ENCODE measurements around the gene FXYD1.
A peak's percentile ranks its signal among the peaks of the same experiment; 100 is the strongest.

The FXYD1 gene

GRCh38 chr19:35107545-35107944 lies 31.1 kb upstream of the FXYD1 start:
- no peak for DNase-seq (ENCODE audit: low spot score)

GRCh38 chr19:35108730-35109129 lies 29.9 kb upstream of the FXYD1 start:
- DNase-seq (ENCODE audit: low spot score) = no peak

GRCh38 chr19:35109395-35110112 lies 29.1 kb upstream of the FXYD1 start:
- DNase-seq (ENCODE audit: low spot score) = no peak

DNA sequence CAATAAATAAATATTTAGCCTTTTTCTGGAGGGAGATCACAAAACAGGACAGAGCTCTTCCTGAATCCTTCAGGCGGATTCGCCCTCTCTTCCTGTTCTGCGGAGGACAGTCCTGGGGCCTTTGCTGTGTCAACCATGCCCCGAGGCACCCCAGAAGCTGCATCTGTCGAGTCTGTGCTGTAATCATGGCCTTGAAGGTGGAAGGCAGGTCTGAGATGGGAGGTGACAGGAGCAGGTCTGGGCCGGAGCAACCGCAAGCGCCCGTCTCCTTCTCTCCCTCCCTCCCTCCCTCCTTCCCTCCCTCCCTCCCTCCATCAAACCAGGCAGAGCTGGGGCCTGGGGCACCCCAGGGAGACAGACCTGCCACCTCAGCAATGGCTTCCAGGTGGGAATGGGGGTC lies 27.6 kb upstream of the FXYD1 start:
- DNase-seq (ENCODE audit: low spot score) = no peak

GRCh38 chr19:35112995-35113688 lies 25.5 kb upstream of the FXYD1 start:
- DNase-seq (ENCODE audit: low spot score) = no peak

DNA sequence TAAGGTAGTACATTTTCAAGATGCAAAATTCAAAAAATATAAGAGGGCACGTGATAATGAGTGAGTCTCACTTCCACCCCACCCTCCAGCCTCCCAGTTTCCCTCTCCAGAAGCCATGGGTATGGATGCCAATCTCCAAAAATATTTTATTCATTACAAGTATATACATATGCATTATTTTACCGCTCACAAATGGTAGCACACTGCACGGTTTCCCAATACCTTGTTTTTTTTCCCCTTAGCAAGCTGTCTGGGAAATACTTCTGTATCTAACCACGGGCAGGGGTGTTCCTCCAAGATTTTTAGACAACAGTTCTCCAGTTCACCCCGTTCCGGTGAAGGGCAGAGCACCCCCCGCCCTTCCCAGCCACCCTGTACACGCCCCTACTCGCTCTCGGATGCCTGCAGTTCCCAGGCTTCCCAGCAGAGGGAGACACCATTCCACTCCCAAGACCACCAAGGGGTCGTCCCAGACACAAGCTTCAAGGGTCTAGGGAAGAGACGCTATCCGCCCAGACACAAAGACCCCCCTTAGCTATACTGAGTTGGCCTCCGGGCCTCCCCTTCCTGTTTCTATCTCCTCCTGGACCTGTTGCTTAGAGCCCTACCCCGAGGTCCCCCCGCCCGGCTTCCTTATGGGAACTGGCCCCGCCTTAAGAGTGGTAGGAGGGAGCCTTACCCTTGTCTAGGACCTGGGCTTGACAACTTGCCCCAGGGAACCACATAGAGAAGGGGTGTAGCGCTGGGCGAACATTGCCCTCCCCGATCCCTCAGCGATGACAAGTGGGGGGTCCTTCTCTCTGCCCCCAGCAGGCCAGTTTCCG lies 24.1 kb upstream of the FXYD1 start:
- DNase-seq (ENCODE audit: low spot score) = peak; percentile 85

GRCh38 chr19:35115177-35115951 lies 23.3 kb upstream of the FXYD1 start, which contains the start of gene FXYD3:
Gene FXYD3, plus strand, starts transcription at chr19:35115823. Its CDS starts 3,554 bp downstream, at chr19:35119377.
- DNase-seq (ENCODE audit: low spot score) = no peak

GRCh38 chr19:35116072-35116801 lies 22.4 kb upstream of the FXYD1 start:
- DNase-seq (ENCODE audit: low spot score) = no peak

GRCh38 chr19:35117116-35117515 lies 21.5 kb upstream of the FXYD1 start:
- DNase-seq (ENCODE audit: low spot score) = no peak

- DNase-seq (ENCODE audit: low spot score) = no peak
These were observed 20.8 kb upstream of the FXYD1 start for GRCh38 chr19:35117799-35118198.

DNA sequence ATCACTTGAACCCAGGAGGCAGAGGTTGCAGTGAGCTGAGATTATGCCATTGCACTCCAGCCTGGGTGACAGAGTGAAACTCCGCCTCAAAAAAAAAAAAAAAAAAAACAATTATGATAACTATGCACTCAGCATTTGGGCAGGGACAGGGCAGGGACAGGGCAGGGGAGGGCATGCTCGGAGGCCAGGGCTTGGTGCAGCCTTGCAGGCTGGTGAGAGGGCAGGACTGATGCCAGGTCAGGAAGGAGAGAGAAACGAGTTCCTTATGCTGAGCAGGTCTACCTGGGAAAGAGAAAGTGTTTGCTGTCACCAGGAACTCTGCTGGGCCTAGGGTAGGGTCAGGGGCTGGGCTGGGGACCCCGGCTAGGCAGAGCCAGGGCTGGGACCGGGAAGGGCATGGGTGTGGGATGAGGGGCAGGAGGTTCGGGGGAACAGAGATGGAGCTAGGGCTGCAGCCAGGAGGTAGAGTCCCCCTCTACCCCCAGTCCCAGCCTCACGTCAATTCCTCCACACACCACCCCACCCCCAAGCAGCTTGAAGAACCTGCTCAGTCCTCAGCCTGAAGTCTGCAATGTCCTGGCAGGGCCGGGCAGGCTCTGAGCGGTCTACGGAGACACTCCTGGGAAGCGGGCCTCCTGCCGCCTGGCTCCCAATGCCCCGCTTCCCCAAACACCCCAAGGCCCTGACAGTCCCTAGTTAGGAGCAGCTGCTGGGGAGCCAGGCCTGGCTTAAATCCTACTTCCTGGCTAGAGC lies 20.2 kb upstream of the FXYD1 start:
- DNase-seq (ENCODE audit: low spot score) = no peak

- no peak for DNase-seq (ENCODE audit: low spot score)
These were observed 19.5 kb upstream of the FXYD1 start for GRCh38 chr19:35119091-35119490.

DNA sequence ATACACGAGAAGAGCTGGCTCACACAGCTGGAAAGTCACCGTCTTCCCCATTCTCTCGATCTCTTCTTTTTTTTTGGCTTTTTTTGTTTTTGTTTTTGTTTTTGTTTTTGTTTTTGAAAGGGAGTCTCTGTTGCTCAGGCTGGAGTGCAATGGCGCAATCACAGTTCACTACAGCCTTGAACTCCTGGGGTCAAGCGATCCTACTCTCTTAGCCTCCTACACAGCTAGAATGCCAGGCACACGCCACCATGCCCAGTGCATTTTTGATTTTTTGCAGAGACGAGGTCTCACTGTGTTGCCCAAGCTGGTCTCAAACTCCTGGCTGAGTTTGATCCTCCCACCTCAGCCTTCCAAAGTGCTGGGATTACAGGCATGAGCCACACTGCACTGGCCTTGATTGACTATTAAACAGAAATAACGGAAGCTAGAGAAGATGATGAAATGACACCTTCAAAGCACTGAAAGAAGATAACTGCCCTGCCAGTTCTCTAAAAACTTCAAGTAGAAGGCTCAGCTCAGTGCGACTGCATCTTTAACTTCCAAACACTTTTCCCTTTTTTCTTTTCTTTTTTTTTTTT lies 19.0 kb upstream of the FXYD1 start:
- no peak for DNase-seq (ENCODE audit: low spot score)

DNA sequence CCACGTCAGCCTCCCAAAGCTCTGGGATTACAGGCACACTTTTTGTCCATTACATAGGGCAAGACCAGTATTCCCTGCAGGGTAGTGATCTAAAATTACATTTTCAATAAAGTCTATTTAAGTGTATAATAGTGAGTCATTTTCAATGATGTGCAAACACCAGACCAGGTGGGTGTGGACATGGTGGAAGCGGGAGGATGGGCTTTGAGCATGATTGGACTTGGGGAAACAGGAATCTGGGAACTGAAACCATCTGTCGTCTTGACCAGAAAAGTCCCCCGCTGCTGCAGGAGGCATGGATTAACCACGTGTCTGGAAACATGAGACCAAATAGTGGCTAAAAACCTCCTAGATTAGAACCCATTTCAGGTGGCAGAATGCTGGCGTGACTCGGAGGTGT lies 18.1 kb upstream of the FXYD1 start:
- no peak for DNase-seq (ENCODE audit: low spot score)

DNA sequence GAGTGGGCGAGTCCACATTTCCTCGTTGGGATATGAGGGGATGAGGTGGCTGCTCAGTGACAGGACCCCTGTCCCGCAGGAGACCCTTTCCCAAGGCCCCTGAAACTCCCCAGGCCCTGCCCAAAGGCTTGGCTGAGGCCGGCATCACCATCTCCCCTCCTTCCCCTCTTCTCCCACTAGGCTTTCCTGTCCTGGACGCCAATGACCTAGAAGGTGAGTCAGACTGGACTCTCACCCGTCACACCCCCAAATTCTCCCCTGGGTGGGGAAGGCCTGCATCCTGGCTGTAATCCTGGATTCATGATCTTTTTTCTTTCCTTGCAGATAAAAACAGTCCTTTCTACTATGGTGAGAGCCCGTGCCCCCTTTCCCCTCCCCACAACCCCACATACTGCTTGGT lies 17.7 kb upstream of the FXYD1 start:
- DNase-seq (ENCODE audit: low spot score) = no peak

DNA sequence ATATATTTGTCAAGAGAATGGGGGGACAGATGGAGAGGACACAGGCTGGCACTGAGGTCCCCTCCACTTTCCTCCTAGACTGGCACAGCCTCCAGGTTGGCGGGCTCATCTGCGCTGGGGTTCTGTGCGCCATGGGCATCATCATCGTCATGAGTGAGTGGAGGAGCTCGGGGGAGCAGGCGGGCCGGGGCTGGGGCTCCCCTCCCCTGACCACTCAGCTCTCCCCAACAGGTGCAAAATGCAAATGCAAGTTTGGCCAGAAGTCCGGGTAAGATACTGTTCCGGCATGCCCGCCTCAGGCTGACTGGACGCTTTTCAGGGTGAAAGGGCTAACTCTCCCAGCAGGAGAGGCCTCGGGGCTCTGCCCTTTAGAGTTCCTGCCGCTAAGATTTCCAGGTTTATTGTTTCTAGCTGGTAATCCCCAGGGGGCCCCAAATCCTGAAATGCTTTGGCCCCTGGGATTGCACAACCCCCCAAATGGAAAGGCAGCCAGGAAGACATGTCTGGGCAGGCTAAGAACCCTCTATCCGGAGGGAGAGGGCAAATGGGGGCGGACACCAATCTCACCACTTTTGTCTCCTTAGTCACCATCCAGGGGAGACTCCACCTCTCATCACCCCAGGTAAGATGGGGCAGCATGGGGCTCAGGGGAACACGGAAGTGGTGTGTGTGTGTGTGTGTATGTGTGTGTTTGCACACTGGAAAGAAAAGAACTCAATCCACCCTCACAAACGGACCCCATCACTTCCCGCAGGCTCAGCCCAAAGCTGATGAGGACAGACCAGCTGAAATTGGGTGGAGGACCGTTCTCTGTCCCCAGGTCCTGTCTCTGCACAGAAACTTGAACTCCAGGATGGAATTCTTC lies 15.7 kb upstream of the FXYD1 start:
- no peak for DNase-seq (ENCODE audit: low spot score)

DNA sequence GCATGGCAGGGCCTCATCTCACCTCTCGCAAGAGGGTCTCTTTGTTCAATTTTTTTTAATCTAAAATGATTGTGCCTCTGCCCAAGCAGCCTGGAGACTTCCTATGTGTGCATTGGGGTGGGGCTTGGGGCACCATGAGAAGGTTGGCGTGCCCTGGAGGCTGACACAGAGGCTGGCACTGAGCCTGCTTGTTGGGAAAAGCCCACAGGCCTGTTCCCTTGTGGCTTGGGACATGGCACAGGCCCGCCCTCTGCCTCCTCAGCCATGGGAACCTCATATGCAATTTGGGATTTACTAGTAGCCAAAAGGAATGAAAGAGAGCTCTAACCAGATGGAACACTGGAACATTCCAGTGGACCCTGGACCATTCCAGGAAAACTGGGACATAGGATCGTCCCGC lies 15.1 kb upstream of the FXYD1 start:
- DNase-seq (ENCODE audit: low spot score) = no peak

GRCh38 chr19:35124098-35125060 lies 14.2 kb upstream of the FXYD1 start:
- DNase-seq (ENCODE audit: low spot score) = peak; percentile 94
